Measurements from ENCODE around the gene ADAMTS12.

The ADAMTS12 gene

DNA sequence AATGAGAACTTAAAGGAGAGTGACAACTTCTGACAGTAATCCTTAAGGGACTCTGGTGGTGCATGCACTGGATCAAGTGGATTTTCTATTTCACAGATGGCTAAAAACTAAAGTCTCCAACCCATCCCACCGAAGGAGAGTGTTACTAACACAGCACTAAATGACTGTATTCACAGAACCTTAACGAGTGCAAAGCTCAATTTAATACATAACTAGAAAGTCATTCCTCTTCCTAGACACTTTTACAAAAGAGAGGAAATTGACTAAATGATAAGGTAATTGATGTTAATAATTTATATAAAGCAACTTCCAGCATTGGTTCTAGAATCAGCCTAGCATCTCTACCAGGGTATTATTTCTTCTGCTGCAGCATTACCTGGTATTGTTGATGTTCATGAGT is 189.8 kb downstream of the ADAMTS12 start:
- DNase-seq = no peak

DNA sequence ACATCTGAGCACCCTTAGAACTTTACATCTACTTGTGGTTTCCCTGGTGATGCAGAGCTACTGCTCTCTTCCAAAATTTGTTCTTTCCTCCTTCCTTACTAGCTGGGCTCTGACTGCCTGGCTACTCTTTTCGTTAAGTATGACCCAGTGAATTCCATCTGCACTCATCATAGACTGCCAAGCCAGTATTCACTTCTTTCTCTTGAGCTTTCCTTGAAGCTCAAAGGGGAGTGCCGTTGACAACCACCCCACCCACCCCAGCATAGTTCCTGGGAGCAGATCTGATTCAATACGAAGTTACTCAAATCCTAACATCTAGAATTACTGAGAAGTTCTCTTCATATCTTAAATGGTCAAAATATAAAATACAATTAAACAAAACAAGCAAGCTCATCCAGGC is 190.5 kb downstream of the ADAMTS12 start:
- DNase-seq = no peak

DNA sequence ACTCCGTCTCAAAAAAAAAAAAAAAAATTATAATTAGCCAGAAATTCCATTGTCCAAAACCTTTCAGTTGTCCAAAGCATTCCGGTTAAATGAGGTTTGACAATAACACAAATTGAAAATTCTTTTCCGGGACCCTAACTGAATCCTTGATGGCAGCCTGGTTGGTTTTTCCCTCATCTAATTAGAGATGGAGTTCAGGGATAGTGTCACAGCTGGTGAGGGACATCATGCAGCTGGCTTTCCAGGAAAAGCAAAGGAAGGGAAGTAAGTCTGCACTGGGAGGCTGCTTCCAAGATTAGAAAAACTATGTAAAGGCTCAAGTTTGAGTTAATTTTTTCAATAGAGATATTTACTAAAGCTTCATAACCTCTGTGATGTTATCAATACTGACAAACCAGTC is 195.4 kb downstream of the ADAMTS12 start:
- no peak for DNase-seq

DNA sequence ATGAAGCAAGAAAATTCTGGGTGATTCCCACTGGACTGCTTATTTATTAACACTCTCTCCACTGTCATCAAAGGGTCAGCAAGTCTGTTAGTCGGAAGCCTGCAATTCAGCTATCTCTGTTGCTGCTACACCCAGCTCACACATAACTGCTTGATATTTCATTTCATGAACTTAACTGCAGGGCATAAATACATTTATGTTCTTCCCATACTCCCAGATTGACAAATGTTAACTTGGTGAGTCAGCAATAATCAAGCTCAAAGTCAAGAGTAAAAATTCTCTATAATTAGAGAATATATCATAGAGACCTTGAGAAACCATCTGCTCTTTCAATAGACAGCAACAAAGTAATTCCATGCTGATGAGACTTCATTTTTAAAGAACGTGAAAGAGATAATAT is 198.8 kb downstream of the ADAMTS12 start:
- no peak for DNase-seq

DNA sequence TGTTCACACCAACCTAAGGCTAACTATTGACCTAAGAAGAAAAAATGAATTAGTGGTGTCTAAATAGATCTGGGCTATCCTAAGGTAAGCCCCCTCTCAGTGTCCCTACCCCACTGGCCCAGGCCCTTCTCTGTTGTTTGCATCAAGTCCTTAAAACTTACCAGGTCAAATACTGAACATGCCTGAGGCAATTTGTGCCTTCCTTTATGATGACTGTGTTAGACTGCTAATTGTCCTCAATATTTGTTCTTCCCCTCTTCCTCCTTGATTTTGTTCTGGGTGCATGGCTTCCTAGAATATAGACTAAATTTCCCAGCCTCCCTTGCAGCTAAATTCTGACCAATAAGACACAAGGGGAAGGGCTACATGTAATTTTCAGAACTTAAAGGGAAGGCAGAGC is 199.9 kb downstream of the ADAMTS12 start:
- no peak for DNase-seq

DNA sequence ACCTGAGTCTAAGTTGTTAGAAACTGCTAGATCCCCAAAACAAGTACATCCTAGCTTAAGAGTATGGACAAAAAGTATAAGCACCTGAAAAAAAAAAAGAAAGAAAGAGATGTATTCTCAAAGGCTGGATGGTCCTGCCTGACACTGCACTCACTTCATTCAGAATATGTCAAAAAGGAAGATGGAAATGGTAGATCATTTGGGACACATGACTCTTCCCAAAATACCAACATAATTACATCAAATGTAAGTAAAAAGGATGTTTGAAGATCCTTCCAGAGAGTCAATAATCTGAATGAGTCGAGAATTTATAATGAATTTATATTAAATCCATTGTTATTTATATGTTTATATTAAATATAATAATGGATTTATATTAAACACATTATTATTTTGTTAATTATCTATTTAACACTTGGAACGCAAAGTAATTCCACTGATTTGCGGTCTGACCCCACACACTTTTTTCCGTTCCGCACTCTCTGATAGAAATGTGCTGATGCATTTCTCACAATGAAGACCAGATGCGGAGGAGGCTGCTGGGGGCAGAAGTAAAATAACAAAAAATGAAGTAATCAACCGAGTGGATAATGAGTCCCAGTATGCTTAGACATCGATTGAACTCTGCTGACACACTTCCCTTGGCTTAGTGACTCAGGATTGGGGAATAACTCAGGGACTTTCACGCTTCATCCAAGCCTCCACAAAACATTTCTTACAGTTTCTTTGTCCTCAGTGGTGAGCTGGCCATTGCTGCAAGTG is 201.2 kb downstream of the ADAMTS12 start:
- DNase-seq = no peak

DNA sequence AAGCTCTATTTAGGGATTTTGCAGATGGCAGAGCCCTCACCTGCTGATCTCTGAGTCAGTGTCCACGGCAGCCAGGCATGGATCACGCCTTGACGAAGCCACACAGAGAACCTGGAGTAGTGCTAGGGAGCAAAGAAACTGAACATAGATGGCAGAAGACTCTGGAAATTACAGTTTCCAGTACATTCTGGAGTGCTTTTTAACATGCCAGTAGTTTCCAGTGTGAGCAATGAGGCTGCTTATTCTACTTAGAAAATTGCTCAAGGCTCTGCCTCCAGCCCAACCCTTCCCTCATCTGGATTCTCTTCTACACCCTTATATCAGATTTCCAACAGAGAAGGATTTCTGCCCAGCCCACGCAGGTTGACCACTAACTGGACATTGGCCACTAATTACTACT is 203.3 kb downstream of the ADAMTS12 start:
- DNase-seq = no peak

DNA sequence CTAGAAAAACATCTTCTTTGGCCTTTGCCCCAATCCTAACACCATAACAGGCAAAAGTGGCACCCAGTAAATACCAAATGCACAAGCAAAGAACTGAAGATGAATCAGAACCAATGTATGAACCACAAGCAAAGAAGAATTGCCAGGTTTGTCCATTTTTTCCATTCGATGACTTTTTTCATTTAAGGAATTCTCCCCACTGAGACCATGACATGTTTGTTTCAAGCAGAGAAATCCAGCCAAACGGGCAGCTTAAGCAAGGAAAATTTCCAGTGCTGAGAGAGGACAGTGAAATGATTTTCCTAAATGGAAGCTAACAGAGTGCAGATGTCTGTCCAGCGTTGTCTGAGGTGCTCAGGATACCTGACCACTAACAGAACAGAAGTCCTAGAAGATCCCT is 203.7 kb downstream of the ADAMTS12 start:
- DNase-seq = no peak

DNA sequence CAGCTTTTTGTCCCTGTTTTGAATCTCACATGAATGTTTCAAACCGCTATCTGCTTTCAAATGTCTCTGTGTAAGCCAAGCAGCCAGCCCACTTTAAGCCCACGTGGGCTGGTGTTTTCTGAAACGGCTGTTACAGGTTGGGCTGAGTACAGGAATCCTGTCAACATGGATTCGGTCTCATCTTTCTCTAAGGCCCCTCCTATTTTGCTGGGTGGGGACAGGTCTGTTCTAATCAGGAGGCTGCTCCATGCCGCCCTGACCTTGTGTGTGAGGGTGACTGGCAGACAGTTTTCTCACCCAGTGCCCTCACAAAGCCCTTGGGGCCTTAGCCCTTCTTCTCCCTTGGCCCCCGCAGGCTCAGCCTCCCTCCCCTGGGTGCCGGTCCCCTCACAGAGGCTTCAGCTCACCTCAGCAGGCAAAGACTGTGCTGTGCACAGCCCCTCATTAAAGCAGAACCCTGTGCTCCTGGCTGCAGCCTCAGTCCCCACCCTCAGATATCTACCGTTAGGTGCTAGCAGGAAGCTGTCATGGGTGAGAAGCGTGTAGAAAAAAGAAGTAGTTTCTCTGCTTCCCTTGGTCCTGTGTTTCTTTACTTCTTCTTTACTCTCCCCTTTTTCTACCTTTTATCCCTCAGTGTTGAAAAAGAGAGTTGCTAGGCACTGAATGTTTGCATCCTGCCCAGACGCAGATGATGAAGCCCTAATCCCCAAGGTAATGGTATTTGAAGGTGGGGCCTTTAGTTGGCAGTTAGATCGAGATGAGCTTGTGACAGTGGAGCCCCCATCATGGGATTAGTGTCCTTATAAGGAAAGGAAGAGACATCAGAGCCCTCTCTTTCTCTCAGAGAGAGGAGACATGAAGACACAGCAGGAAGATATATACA is 205.7 kb downstream of the ADAMTS12 start:
- DNase-seq = no peak

DNA sequence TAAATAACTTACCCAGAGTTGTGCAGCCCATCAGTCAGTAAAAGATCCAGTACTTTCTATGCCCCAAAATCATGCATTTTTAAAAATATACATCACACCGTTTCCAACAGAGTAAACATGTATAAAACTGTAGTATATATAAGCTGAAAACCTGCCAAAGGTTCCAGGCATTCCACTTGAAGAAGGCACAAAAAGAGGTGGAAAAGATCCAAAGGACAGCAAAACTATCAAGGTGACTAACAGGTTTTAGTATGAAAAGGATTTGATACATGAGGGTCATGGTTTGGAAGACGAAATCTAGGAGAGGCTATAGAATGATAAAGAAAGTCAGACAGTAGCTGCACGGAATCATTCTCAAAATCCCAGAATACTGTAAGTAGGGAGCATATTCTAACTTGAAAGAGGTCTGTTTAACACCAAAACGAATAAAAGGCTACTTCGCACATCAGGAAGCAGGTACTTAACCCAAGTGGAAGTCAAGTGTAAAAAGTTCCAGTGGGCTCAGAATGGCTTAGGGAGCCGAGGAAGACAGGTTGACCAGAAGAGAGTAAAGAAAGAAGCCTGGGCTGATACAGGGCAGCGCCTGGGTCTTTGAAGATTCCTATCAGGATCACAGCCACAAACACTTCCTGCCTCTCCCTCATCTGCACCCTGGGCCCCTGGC is 207.2 kb downstream of the ADAMTS12 start:
- no peak for DNase-seq

DNA sequence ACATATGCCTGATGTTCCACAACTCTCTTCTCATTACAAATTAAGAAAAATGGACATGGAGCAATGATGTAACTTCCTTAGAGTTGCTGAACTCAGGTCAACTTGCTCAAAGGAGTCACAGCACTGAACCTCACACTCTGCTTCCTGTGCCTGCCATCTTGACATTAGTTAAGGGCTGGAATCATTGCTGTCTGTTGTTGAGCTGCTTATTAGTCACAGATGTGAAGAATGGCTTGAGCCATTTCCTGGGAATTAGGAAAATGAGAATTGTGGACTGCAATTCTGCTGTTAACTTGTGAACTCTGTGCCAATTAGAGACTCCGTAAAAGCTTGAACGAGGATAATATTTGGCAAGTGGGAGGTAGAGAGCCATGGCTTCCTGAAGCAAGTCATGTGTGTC is 212.0 kb downstream of the ADAMTS12 start:
- DNase-seq = no peak

DNA sequence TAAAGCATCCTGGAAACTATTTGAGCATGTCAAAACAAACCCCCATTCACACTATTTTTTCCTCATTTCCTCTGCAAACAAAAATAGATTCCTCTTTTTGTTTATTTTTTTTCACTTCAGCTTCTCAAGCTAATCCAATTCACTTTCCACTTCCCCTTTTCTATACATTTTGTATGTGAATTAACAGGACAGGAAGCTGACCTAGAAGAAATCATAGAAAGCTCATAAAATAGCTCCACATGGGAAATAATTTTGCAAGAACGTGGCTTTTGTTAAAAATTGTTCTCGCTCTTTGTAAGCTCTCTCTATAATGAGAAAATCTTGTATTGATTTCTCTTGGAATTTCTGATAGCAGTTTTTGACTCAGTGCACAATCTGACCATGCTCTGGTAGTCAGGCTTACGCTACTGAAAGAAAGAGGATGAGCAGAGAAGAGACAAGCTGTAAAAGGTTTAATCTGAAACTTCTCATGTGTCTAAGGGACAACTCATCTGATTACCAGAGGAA is 215.8 kb downstream of the ADAMTS12 start:
- no peak for DNase-seq

DNA sequence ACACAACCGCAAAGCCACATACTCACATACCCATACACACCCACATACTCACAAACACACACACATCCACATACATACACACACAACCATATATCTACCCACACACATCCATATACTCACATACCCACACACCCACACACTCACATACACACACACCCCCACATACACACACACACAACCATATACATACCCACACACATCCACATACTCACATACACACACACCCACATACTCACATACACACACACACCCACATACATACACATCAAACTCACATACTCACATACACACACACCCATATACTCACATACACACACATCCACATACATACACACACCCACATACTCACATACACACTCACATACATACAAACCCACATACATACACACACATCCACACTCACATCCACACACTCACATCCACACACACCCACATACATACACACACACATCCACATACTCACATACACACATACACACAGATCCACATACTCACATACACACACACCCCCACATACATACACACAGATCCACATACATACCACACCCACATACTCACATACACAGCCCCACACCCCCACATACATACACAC is 220.0 kb downstream of the ADAMTS12 start:
- no peak for DNase-seq

DNA sequence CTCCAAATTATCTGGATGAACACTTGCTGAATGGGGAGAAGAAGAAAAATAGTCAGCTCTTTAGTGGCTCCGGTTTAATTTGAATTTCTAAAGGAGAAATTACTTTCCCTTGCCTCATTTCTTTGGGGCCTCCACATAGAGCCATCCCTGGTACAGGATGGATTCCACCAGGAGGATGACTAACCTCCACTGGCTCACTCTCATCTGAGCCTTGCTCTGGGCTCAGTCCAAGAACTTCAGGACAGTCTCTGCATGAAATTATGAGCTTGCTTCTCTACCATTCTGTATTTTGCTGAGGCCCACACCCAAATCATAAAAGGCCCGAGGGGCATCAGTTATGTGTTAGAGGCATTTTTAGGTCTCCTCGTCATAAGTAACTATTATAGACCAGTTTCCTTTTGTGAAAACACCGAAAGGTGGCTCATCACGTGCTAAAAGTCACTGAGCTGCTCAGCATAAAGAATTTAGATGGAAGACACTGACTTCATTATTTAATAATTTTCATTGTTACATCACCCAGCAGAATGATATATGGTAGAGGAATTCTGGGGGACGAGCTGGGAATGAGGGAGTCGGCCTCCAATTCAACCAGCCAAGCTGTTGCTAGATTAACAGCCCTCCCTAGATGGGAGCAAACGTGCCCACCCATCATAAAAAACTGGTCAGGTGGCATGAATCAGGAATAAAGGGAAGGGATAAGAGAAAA is 228.9 kb downstream of the ADAMTS12 start:
- DNase-seq = no peak

DNA sequence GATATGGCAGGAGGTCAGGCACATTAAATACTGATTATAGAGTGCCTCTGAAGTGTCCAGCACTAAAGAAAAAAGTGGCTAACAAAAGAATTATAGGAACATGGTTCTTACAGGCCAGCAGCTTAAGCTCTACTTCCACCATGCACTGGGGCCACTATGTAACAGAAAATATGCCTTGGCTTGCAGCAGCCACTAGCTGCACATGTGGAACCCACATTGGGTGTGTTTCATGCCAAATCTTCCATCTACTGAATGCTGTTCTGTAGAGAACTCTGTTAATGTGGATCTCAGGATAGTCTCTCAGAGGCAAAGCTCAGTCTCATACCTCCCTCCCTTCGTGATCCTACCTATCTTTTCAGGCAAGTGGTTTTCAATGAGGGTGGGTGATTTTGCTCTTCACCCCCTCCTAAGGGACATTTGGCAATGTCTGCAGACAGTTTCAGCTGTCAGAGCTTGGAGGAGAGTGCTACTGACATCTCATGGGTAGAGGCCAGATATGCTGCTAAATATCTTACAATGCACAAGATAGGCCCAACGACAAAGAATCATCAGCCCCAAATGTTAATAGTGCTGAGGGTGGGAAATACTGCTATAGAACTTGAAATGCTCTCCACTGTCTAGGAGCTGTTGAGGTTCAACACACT is 232.1 kb downstream of the ADAMTS12 start:
- DNase-seq = no peak

DNA sequence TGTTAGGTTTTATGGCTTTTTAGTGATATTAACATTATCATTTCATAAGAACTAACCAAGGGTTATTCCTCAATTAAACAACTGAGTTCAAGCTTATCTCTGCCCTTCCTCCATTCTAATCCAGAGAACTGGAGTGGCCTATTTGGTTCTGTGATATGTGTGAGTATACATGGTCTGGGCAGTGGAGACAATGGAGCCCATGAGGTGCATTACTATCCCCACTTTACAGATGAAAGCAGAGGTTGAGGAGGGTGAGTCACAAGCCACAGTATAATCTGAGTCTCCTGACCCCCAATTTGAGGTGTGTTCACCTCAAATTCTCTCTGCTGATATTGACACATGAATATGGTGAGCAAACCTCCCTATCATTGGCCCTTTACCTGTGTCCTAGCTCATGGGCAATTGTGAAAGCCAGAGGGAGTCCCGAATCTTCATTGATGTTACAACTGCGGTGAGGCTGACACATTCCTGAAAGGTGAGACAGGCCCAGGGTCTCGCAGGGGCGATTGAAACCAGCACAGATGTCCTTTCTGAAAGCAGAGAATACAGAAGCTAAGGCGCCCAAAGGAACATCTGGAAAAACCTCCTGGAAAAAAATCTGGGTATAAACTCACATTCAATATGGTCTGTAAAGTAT is 233.9 kb downstream of the ADAMTS12 start:
- DNase-seq = no peak

DNA sequence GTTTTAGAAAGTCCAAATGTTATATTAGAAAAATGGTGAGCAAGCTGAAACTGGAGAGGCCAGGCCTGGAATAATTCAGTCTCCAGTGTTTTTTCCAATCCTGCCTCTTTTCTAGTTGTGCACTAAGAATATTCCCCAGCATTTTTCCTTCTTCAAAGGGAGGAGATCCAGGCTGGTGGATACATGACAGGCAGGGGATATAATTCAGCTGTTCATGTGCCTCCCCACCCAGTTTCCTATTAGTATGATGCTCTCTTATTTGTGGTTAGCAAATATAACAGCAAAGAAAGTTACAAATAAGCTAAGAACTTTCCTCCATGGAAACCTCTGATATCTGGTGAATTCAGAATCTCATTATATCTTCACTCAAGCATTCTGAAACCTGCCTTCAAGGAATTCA is 234.6 kb downstream of the ADAMTS12 start:
- DNase-seq = no peak

DNA sequence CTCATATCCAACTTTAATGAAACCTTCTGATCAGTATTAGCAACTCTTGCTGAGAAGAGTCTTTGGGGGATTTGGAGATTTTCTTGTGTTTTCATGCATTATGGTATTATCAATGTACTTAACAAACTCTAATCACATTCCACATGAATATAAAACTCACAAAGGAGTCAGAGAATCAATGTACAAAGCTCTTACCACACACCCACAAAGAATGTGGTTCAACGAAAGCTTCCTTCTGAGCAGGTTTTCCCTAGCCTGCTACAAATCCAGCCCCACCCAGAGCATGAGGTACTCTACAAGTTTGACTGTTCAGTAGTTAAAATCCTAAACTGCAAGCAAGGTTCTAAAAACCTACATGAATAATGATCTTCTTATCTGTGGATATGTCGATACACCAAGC is 240.9 kb downstream of the ADAMTS12 start:
- DNase-seq = no peak

DNA sequence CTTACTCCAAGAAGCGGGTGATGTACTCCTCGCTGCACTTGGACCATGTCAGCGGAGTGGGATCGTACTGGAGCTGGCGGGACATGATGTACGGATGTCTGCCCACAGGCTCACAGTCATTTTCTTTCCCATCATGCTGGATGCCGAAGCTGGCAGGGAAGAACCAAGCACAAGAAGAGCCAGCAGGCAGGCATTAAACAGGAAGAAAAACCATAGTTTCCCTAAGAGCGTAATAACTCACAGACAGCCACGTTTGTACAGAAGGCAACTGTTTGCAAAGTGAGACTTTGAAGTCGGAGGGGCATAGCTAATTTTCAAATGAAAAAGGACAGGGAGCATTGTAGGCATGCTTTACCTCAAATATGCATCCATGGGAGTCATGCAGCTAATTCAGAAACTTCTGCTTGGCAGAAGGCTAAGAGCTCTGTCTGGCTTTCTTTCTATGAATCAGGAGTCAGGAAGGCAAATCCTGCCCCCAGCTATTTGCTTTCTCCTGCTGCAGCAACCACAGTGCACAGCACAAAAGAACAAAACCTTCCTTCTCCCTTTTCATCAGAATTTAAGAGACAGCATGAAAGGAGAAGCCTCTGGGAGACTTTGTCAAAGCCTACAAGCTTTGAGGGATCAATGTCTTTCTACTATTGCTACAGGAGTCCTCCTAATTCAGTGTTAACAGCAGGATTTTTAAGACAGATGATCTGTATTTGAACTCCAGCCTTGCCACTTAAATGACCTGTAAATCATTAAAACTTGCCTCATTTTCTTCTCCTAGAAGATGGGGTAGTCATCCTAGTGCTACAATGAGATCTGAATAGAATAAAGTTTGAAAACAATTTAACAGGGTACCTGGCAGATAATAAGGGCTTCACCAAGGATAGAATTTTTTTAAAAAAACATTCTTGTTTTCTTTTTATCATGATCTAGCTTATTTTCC is 242.0 kb downstream of the ADAMTS12 start:
- DNase-seq = no peak

Measured in NCI-H1048 (cell line).